Cardiac muscle cell (in vitro differentiated cells and primary cell): ENCODE data around the gene HEATR9. TPM values are rescaled to one million over a fixed set of nuclear protein-coding genes. Genes with fewer than 3 reads are reported as not detected.
A peak's percentile ranks its signal among the peaks of the same experiment; 100 is the strongest.

Experiments
- DNase-seq, 2 donors: peaks; one replicate each; pipeline versions ENCODE4 v3.0.0 to v3.0.0-alpha.2; 2010 to 2017; ENCODE audit warnings: low read depth in 1 of 2, low spot score in 1 of 2
- H3K27ac ChIP-seq: fragments of 200-600 bp; sonication (generic); 2 replicates; pipeline ENCODE4 v1.5.1; 2016
- H3K27me3 ChIP-seq: fragments of 200-600 bp; sonication (generic); 2 replicates; pipeline ENCODE4 v1.6.0; 2016; ENCODE audit warnings: control low read depth
- H3K36me3 ChIP-seq: fragments of 200-600 bp; sonication (generic); 2 replicates; pipeline ENCODE4 v1.5.1; 2016; ENCODE audit warnings: control low read depth
- H3K4me1 ChIP-seq: fragments of 200-600 bp; sonication (generic); 2 replicates; pipeline ENCODE4 v1.8.1; 2017; ENCODE audit warnings: low read depth, mild to moderate bottlenecking, mixed run types
- H3K4me3 ChIP-seq: fragments of 200-600 bp; sonication (generic); 2 replicates; pipeline ENCODE4 v1.5.1; 2016; ENCODE audit warnings: mild to moderate bottlenecking
- H3K9me3 ChIP-seq: fragments of 200-600 bp; sonication (generic); 2 replicates; pipeline ENCODE4 v1.5.1; 2017; ENCODE audit warnings: low read depth, mild to moderate bottlenecking, control low read depth
- CTCF ChIP-seq: IDR thresholded peaks from 2 replicates; pipeline ENCODE4 v1.5.1; 2012; ENCODE audit warnings: low read depth, mild to moderate bottlenecking, low read length
- polyA plus RNA-seq: library from polyadenylated mRNA; unstranded; fragments of >200 nt; fragmentation: Nextera tagmentation; extraction: Ambion mirVana; gene quantifications from 2 replicates; pipeline ENCODE4 v1.2.1, GENCODE V29; 2016
- total RNA-seq: library from RNA; depleted of rRNA; stranded (reverse); fragments of >200 nt; gene quantifications from 2 replicates; pipeline ENCODE4 v1.2.3, GENCODE V29; 2016

Gene HEATR9
- total and polyA plus RNA-seq, 2 experiments from 2014 or later: 0.09 TPM; not detected in 1

DNA sequence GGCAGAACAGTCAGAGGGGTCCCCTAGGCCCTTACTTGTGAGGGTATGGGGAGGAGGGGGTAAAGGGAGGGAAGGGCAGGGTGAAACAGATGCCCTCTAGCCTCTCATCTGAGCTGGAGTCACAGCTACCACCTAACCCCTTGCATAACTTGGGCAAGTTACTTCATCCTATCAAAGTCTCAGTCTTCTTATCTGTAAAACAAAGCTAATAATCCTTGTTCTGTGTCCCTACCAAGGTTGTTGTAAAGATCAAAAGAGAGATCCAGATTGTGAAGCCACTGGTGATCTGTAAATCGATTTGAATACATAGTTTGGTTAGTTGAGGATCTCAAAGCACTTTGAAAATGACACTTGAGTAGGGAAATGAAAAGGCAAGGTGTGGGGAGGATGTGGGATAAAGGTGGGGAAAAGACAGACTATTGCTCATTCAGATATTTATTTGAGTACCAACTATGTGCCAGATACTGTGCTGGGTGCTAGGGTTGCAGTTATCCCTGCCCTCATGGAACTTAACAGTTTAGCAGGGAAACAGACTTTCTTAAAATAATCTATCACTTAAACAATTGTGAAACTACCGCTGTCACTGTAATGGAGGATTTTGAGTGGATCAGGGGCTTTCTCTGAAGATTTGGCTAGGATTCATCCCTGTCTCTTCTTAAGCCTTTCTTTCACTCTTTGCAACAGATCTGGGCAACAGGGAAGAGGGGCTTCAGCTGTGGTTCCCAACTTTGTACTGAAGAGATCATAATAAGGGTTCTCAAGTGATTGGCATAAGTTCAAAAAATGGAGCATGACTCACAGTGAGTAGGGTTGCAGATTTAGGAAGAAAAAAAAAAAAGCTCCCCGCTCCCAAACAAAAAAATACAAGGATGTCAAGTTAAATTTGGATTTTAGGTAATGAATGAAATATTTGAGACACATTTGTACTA lies 3.0 kb downstream of the HEATR9 start:
- no peaks in the 10 kb centered on the region for H3K9me3 ChIP-seq
- peak in 1 of 2 donors; percentile 70 for DNase-seq

DNA sequence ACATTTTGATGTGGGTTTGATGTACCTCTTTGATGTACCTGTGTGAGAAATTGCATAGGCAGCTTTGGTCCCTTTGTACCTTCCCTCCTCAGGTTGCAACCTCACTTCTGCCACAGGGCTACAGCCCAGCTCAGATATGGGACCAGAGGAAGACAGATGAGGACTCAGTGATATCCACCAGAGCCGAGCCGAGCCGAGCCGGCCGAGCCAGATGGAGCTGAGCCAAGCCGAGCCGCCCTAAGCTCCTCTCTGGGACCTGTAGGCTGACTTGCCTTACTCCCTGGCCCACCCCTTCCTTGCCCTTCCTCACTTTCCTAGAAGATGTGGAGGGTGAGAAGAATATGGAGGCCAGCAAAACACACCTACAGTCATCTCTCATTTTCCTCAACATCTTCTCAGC lies 3.8 kb downstream of the HEATR9 start:
- H3K36me3 ChIP-seq: no peaks in the 10 kb centered on the region
- no peak for TF ChIP-seq CTCF
- no peak for DNase-seq
- no peaks in the 10 kb centered on the region for H3K27me3 ChIP-seq
- H3K9me3 ChIP-seq: no peaks in the 10 kb centered on the region
- no peak overlapping the region for H3K27ac ChIP-seq
- H3K4me1 ChIP-seq: no peaks in the 10 kb centered on the region
- H3K4me3 ChIP-seq: no peak overlapping the region

More for the DNA sequence above, 3.0 kb downstream of the HEATR9 start:
- Histone ChIP-seq H3K4me1 (no peaks in the 10 kb centered on the region), H3K36me3 (no peaks in the 10 kb centered on the region), H3K27ac (no peak overlapping the region), H3K4me3 (no peak overlapping the region), H3K27me3 (no peaks in the 10 kb centered on the region)
- TF ChIP-seq CTCF: no peak

DNA sequence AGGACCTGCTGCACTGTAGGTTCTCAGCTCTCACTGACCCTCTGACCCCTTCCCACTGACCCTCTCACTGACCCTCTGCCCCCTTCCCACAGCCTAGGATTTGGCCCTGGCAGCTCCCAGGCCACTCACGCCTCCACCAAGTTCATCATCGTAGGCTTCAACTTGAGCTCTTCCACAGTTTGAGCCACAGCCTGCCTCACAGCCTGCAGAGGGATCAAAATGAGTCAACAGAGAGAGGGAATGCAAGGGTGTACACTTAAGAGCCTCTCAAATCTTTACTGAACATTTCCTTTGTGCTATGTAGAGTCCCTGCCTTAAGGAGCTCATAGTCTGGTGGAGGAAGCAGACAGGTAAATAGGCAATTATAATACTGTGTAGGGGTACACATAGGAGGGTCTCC lies 12.1 kb downstream of the HEATR9 start:
- no peak for TF ChIP-seq CTCF
- no peaks in the 10 kb centered on the region for H3K27me3 ChIP-seq
- peaks cover 3% of the 10 kb centered on the region for H3K36me3 ChIP-seq
- H3K4me1 ChIP-seq: no peaks in the 10 kb centered on the region
- no peak overlapping the region for H3K27ac ChIP-seq
- no peaks in the 10 kb centered on the region for H3K9me3 ChIP-seq
- no peak overlapping the region for H3K4me3 ChIP-seq
- DNase-seq: no peak

GRCh38 chr17:35855965-35856364 lies 12.7 kb downstream of the HEATR9 start:
- DNase-seq: no peak
- no peaks in the 10 kb centered on the region for H3K4me1 ChIP-seq
- H3K4me3 ChIP-seq: no peak overlapping the region
- no peak for TF ChIP-seq CTCF
- no peaks in the 10 kb centered on the region for H3K9me3 ChIP-seq
- no peaks in the 10 kb centered on the region for H3K27me3 ChIP-seq
- peaks cover 3% of the 10 kb centered on the region for H3K36me3 ChIP-seq
- H3K27ac ChIP-seq: no peak overlapping the region

DNA sequence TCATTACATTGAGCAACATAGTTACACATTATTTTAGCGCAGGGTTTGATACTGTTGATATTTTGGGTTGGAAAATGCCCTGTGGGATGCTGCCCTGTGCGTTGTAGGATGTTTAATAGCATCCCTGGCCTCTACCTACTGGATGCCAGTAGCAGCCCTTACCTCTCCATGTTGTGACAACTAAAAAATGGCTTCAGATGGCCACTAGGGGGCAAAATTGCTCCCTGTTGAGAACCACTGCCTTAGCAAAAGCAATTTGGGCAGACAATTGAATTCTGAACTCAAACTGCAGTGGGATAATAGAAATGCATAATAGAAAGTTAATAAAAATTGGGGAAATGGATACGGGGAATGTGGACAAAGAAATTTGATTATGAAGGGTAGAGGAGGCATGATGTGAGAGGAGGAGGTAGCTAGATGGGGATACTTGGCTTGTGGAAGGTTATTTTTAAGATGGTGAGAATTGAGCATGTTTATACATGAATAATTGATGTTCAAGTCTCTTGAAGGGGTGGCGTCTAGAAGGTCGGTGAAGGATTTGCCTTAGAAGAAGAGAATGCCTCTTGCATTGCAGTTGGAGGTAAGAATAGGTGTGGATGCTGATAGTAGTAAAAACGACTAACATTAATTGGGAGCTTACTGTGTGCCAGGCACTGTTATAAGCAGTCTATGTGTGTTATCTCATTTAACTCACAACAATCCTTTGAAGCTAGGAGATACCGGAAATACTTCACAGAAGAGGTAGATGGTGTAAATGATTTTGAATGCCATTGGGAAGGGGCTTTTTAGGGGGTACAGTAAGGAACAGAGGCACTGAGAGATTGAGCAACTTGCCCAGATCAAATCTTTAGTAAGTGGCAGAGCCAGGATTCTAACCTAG lies 19.0 kb downstream of the HEATR9 start:
- no peaks in the 10 kb centered on the region for H3K27me3 ChIP-seq
- H3K4me3 ChIP-seq: no peak overlapping the region
- DNase-seq: peak; percentile 80 to 90
- no peak overlapping the region for H3K27ac ChIP-seq
- peaks cover 27% of the 10 kb centered on the region for H3K36me3 ChIP-seq
- TF ChIP-seq CTCF: peak; percentile 81
- peaks cover 11% of the 10 kb centered on the region for H3K4me1 ChIP-seq
- H3K9me3 ChIP-seq: no peaks in the 10 kb centered on the region
